ENCODE data around the gene ACKR3.
A peak's percentile ranks its signal among the peaks of the same experiment; 100 is the strongest.

ACKR3 gene

DNA sequence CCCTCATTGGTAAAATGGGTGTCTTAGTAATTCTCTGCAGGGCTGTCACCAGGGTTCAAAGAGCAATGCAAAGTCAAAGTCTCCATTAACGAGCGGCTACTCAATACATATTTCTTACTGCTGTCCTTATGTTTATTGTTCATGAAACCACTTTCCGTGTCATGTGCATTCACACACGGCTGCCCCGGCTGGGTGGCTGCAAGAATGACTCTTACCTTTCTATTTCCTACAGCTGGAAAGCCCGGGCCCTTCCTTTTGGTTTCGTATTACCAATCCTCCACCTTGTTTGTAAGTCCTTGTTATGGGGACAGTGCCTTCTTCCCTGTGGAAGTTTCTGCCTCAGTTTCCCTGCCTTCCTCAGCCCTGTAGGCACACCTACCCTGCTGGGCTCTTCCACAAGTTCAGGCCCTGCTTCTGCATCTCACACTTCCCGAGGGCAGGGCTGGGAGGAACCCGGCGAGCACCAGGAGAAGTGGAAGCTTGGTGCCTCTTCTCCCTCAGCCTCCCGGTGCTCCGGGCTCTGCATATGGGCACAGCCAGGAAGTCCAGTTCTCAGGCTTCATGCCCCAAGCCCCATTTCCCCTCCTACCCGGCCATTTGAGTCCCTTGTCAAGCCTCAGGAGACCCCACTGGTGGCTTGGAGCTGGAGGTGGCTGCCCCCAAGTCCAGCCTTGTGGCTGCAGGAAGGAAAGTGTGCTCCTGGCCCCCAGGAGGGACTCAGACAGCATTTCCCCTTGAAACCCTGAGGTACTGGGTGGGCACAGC is 18.7 kb upstream of the ACKR3 start:
- DNase-seq: no peak

DNA sequence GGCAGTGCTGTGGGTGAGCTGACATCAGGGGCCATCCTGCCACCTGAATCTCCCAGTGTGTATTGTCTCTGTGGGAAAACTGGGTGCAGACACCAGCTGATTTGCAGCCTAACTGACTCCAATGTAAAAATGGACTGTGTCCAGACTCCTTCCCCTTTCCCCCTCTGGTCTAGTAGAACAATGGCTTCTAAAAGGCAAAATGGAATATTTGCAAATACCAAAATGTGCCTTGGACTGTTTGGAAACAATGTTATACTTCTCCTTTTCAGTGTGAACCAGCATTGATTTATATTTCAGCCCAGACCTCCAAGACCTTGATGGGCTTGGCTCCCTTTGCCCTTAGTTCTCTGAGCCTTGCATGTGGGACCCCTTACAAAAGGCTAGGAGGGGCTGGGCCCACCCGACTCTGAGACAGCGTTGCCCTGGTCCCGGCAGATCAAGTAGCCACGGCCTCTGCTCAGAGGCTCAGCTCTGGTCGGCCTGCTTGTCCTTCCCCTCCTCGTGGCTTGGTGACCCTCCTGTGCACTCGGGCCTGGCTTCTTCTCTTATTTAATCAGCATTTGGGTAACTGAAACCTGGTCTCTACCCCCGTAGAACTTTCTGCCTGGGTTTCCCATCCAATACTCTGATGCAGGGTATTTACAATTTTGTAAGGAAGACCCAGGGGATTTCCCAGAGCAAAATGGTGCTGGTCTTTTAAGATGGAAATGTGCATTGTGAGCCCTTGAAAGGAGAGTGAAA is 18.0 kb upstream of the ACKR3 start:
- DNase-seq: no peak

DNA sequence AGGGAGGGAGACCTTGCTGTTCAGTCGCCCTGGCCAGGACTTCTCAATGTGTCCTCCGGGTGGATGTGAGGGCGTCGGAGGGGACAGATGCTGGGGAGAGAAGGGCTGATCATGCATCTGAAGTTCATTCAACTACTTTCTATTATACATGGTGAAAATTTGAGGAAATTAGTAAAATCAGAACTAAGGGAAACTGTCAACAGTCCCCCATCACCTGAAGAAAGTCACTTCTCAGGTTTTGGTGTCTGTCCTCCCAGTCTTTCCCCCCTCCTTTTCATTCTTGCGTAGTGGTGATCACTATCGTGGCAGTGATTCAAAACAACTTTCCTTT is 17.4 kb upstream of the ACKR3 start:
- no peak for DNase-seq

- no peak for DNase-seq
Observed at GRCh38 chr2:236552581-236553363, 16.9 kb upstream of the ACKR3 start.

GRCh38 chr2:236553522-236553921 is 16.1 kb upstream of the ACKR3 start:
- DNase-seq: no peak

- no peak for DNase-seq
Observed at GRCh38 chr2:236554629-236555282, 14.9 kb upstream of the ACKR3 start.

- DNase-seq: no peak
Observed at GRCh38 chr2:236555481-236555880, 14.1 kb upstream of the ACKR3 start.

- DNase-seq: no peak
Observed at GRCh38 chr2:236557306-236558030, 12.2 kb upstream of the ACKR3 start.

GRCh38 chr2:236558036-236558435 is 11.6 kb upstream of the ACKR3 start:
- DNase-seq: no peak

DNA sequence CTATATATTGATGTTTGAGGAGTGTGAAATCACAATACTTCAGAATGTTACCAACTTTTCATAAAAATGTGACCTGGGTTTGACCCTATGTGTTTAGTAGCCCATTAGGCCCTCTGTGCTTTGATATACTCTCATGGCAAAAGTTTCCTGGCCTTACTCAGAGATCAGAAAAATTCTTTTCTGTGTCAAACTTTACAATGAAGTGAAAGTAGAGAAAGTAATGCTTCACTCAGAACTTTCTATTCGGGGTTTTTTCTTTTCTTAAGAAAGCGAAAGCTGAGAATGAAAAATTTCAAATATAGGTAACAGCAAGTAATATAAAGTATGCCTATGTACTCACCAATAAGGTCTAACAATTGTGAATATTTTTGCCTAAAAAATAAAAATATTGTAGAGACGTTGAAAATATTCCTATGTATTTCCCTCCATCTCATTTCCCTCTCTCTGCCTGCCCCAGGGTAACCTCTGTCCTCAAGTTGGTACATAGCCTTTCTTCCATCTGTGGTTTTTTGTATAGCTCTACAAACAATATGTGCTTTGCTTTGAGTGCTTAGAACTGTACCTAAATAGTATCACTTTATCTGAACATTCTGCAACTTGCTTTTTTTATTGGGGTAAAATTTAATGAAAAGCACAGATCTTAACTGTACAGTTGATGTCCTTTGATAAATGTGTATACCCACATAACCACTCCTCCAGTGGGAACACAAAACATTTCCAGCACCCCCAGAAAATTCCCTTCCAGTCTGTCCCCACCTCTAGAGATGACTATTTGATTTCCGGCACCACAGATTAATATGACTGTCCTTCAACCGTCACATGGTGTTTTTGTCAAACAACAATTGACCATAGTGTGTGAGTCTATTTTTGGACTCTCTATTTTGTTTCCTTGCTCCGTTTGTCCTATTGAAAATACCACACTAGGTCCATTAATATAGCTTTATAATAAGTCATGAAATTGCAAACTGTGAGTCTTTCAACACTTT is 10.3 kb upstream of the ACKR3 start:
- no peak for DNase-seq

DNA sequence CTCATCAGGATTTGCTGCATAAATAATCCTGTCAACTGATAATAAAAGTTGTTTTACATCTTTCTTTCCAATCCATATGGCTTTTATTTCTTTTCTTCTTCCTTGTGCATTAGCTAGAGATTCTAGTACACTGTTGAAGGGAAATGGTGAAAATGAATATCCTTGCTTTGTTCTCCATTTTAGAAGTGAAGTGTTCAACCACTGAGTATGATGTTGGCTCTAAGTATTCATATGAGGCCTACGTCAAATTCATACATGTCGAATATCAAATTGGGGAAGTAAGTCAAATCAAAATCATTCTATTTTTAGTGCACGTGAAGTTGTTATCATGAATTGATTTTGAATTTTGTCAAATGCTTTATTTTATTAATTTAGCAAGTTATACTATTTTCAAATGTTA is 7.8 kb upstream of the ACKR3 start:
- no peak for DNase-seq

DNA sequence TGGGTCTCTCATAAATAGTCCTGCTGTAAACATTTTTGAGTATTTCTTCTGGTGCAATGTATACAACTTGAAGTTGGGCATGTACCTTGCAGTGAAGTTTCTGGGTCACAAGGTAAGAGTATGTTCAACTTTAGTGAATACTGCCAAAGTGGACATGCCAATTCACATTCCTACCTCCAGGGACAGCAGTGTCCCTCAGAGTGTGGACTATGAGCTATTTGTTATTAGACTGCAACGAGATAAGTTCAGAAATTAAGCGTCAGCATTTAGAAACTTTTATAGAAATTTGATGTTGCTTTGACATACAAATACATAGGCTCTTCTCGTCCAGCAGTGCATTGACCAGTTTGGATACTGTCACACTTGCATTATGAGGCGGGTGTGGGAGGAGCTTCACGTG is 7.2 kb upstream of the ACKR3 start:
- no peak for DNase-seq

- no peak for DNase-seq
Observed at GRCh38 chr2:236563953-236564352, 5.7 kb upstream of the ACKR3 start.

DNA sequence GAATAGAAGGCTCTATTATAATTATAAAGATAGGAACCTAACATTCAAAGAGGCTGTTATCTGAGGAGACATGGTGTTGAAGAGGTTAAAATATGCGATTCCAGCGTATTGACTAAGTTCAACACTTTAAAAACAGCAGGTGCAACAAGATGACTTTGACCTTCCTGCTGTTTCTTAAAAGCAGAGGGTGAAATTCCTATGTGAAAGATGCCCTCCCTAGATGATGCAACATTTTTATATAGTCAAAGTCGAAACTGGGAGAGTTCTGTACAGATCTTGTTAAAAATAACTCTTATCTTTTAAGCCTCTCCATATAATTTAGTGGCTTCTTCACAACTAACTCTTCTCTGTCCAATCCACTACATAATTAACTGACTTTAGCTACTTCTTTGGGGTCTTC is 4.4 kb upstream of the ACKR3 start:
- no peak for DNase-seq

- no peak for DNase-seq
Observed at GRCh38 chr2:236565879-236566402, 3.7 kb upstream of the ACKR3 start.

DNA sequence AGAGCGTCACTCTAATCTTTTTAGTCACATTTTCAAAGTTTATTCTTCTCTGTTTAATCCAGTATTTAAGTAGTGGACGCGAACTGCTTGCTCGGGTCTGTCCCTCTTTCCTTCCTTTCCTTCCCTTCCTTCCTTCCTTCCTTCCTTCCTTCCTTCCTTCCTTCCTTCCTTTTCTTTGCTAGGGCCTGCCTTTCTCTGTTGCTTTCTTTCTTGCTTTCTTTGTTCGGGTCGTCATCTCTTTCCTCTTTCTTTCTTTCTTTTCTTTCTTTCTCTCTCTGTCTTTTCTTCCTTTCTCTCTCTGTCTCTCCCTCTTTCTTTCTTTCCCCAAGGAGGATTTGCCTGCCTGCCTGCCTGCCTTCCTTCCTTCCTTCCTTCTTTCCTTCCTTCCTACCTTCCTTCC is 3.0 kb upstream of the ACKR3 start:
- no peak for DNase-seq

GRCh38 chr2:236568068-236568921 is 1.3 kb upstream of the ACKR3 start:
- DNase-seq: peak; percentile 16

- DNase-seq: no peak
Observed at GRCh38 chr2:236568922-236569572, 578 bp upstream of the ACKR3 start.

- DNase-seq: no peak
Observed at GRCh38 chr2:236570081-236570868, 650 bp downstream of the ACKR3 start.
